RWPE2 (cell line): ENCODE data around the gene COMMD10.

Experiments
- ATAC-seq: fragments of 200-7000 bp; cut with Tn5 transposase; 3 replicates; pipeline ENCODE4 v1.9.1; 2021; ENCODE audit warnings: low read depth
- DNase-seq: peaks from one replicate; pipeline ENCODE4 v3.0.0-alpha.2; 2020; ENCODE audit warnings: low spot score
- H3K27ac ChIP-seq: fragments of 450-650 bp; 2 replicates; pipeline ENCODE4 v1.5.1; 2017; ENCODE audit warnings: mild to moderate bottlenecking; ENCODE audit not compliant: poor library complexity, severe bottlenecking
- H3K27me3 ChIP-seq: fragments of 250-450 bp; sonication (Bioruptor Pico); 2 replicates; pipeline ENCODE4 v1.5.1; 2021; ENCODE audit warnings: mild to moderate bottlenecking, moderate library complexity; ENCODE audit not compliant: insufficient read depth, poor library complexity, severe bottlenecking
- H3K36me3 ChIP-seq: fragments of 250-450 bp; sonication (Bioruptor Pico); 2 replicates; pipeline ENCODE4 v1.5.1; 2020; ENCODE audit warnings: low read depth, mild to moderate bottlenecking, moderate library complexity
- H3K4me1 ChIP-seq: fragments of 250-450 bp; sonication (Bioruptor Pico); 2 replicates; pipeline ENCODE4 v1.5.1; 2021; ENCODE audit warnings: mild to moderate bottlenecking, moderate library complexity; ENCODE audit not compliant: insufficient read depth, poor library complexity, severe bottlenecking
- H3K4me3 ChIP-seq: fragments of 250-450 bp; sonication (Bioruptor Pico); 2 replicates; pipeline ENCODE4 v1.5.1; 2021; ENCODE audit warnings: mild to moderate bottlenecking, moderate library complexity; ENCODE audit not compliant: severe bottlenecking
- H3K9me3 ChIP-seq: fragments of 250-450 bp; sonication (Bioruptor Pico); 2 replicates; pipeline ENCODE4 v1.5.1; 2021; ENCODE audit warnings: mild to moderate bottlenecking, moderate library complexity; ENCODE audit not compliant: severe bottlenecking
- CTCF ChIP-seq: fragments of 450-650 bp; IDR thresholded peaks from one replicate; pipeline ENCODE4 v1.5.1; 2017; ENCODE audit warnings: mild to moderate bottlenecking, moderate library complexity; ENCODE audit not compliant: poor library complexity, severe bottlenecking

The COMMD10 gene

GRCh38 chr5:116152169-116152568 lies 67.3 kb downstream of the COMMD10 start:
- Histone ChIP-seq H3K27me3 (no peaks in the 10 kb centered on the region), H3K9me3 (no peaks in the 10 kb centered on the region), H3K36me3 (no peaks in the 10 kb centered on the region), H3K4me3 (no peak overlapping the region), H3K4me1 (no peaks in the 10 kb centered on the region), H3K27ac (no peak overlapping the region)
- DNase-seq (no peak), ATAC-seq (no peak)
- no peak for TF ChIP-seq CTCF

- no peak overlapping the region for H3K27ac ChIP-seq
- H3K27me3 ChIP-seq = no peaks in the 10 kb centered on the region
- no peaks in the 10 kb centered on the region for H3K4me1 ChIP-seq
- H3K4me3 ChIP-seq = no peak overlapping the region
- no peak for ATAC-seq
- no peak for TF ChIP-seq CTCF
- H3K9me3 ChIP-seq = no peaks in the 10 kb centered on the region
- no peaks in the 10 kb centered on the region for H3K36me3 ChIP-seq
- DNase-seq = no peak
Measured at GRCh38 chr5:116153687-116154174, 68.9 kb downstream of the COMMD10 start.

- H3K9me3 ChIP-seq = no peaks in the 10 kb centered on the region
- no peak overlapping the region for H3K27ac ChIP-seq
- no peak for DNase-seq
- ATAC-seq = no peak
- no peaks in the 10 kb centered on the region for H3K4me1 ChIP-seq
- TF ChIP-seq CTCF = no peak
- H3K27me3 ChIP-seq = no peaks in the 10 kb centered on the region
- H3K4me3 ChIP-seq = no peak overlapping the region
- no peaks in the 10 kb centered on the region for H3K36me3 ChIP-seq
Measured at GRCh38 chr5:116154252-116154651, 69.4 kb downstream of the COMMD10 start.

GRCh38 chr5:116154931-116155330 lies 70.1 kb downstream of the COMMD10 start:
- DNase-seq (no peak), ATAC-seq (no peak)
- Histone ChIP-seq H3K4me3 (no peak overlapping the region), H3K27me3 (no peaks in the 10 kb centered on the region), H3K9me3 (no peaks in the 10 kb centered on the region), H3K27ac (no peak overlapping the region), H3K36me3 (no peaks in the 10 kb centered on the region), H3K4me1 (no peaks in the 10 kb centered on the region)
- TF ChIP-seq CTCF = no peak

- no peaks in the 10 kb centered on the region for H3K36me3 ChIP-seq
- no peaks in the 10 kb centered on the region for H3K27me3 ChIP-seq
- DNase-seq = no peak
- no peak for TF ChIP-seq CTCF
- no peaks in the 10 kb centered on the region for H3K4me1 ChIP-seq
- no peak overlapping the region for H3K4me3 ChIP-seq
- H3K27ac ChIP-seq = no peak overlapping the region
- H3K9me3 ChIP-seq = no peaks in the 10 kb centered on the region
- no peak for ATAC-seq
Measured at GRCh38 chr5:116157902-116158301, 73.1 kb downstream of the COMMD10 start.
